ENCODE data around the gene TMC1.

Gene TMC1

GRCh38 chr9:72618811-72619210 lies 97.4 kb downstream of the TMC1 start:
- no peak for DNase-seq

GRCh38 chr9:72622186-72622585 lies 100.8 kb downstream of the TMC1 start:
- no peak for DNase-seq

- no peak for DNase-seq
Observed at GRCh38 chr9:72623156-72623555, 101.7 kb downstream of the TMC1 start.

- DNase-seq, result no peak
Observed at GRCh38 chr9:72627147-72627546, 105.7 kb downstream of the TMC1 start.

GRCh38 chr9:72627956-72628540 lies 106.6 kb downstream of the TMC1 start:
- DNase-seq, result no peak

- peak; percentile 33 for DNase-seq
Observed at GRCh38 chr9:72633966-72634365, 112.6 kb downstream of the TMC1 start.

GRCh38 chr9:72635197-72635596 lies 113.8 kb downstream of the TMC1 start:
- no peak for DNase-seq

- DNase-seq, result no peak
Observed at GRCh38 chr9:72636621-72637020, 115.2 kb downstream of the TMC1 start.

GRCh38 chr9:72643651-72644050 lies 122.2 kb downstream of the TMC1 start:
- DNase-seq, result no peak

- DNase-seq, result no peak
Observed at GRCh38 chr9:72646061-72646460, 124.7 kb downstream of the TMC1 start.

- DNase-seq, result no peak
Observed at GRCh38 chr9:72648324-72649126, 127.1 kb downstream of the TMC1 start.

- no peak for DNase-seq
Observed at GRCh38 chr9:72649127-72649442, 127.7 kb downstream of the TMC1 start.

- DNase-seq, result no peak
Observed at GRCh38 chr9:72650206-72650605, 128.8 kb downstream of the TMC1 start.

GRCh38 chr9:72656021-72656420 lies 134.6 kb downstream of the TMC1 start:
- DNase-seq, result no peak

- no peak for DNase-seq
Observed at GRCh38 chr9:72657023-72657422, 135.6 kb downstream of the TMC1 start.

GRCh38 chr9:72658703-72659102 lies 137.3 kb downstream of the TMC1 start:
- no peak for DNase-seq

GRCh38 chr9:72661401-72662135 lies 140.2 kb downstream of the TMC1 start:
- DNase-seq, result peak; percentile 63

- peak; percentile 39 for DNase-seq
Observed at GRCh38 chr9:72665421-72665820, 144.0 kb downstream of the TMC1 start.

- DNase-seq, result no peak
Observed at GRCh38 chr9:72667181-72667580, 145.8 kb downstream of the TMC1 start.

- DNase-seq, result no peak
Observed at GRCh38 chr9:72674961-72675360, 153.6 kb downstream of the TMC1 start.

- DNase-seq, result no peak
Observed at GRCh38 chr9:72675586-72675985, 154.2 kb downstream of the TMC1 start.

- DNase-seq, result no peak
Observed at GRCh38 chr9:72680593-72681282, 159.3 kb downstream of the TMC1 start.

- DNase-seq, result no peak
Observed at GRCh38 chr9:72681283-72681630, 159.8 kb downstream of the TMC1 start.

- DNase-seq, result no peak
Observed at GRCh38 chr9:72684615-72685014, 163.2 kb downstream of the TMC1 start.
